NK-92 treated with Interleukin-12 subunit alpha and Interleukin-12 subunit beta, amount 100 ng/mL, for 24 hours (cell line): ENCODE data around the gene SLC25A14.
A peak's percentile ranks its signal among the peaks of the same experiment; 100 is the strongest.
"Not testable (repeated sequence)": the region's sequence is repeated elsewhere in the genome, so short reads cannot be mapped to it uniquely, and the experiment has no call there.

Experiments used
- DNase-seq: peaks from one replicate; lab custom pipeline; 2025; lab: John Stamatoyannopoulos, UW

SLC25A14 gene, protein sequence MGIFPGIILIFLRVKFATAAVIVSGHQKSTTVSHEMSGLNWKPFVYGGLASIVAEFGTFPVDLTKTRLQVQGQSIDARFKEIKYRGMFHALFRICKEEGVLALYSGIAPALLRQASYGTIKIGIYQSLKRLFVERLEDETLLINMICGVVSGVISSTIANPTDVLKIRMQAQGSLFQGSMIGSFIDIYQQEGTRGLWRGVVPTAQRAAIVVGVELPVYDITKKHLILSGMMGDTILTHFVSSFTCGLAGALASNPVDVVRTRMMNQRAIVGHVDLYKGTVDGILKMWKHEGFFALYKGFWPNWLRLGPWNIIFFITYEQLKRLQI

DNA sequence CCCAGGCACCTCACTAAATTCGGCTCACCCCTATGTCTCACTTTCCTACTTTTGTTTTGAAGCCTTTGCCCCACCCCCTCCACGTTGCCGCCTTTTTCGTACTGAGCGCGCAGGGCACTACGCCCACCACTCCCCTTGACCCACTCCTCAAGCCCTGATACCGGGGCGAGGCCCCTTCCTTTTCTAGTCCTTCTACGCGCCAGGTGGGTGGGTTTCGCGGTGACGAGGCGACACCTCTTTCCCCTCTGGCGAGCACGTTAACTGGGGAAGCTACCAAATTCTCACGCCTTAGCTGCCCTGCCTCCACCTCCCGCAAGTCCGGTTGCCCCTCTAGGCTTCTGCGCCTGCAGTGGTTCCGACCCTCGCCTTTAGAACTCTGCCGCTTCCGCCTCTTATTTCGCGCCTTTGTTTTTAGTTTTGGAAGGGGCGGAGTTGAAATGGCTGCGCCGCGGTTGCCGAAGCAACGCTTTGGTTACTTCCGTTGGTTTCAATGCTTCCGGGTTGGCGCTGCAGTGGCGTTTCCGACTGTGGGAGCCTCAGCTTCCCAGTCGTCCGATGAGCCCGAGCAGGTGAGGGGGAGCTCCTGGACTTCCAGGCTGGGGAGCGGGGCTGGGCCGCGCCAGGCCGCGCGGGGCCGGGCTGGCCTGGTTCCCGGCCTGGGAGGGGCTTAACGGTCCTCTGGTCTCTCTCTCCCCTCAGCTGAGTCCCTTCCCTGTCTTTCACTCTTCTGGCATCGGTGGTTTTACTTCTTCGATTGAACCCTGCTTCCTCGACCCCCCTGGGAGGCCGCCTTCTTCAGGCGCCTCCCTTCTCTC, at the start of gene SLC25A14:
SLC25A14 (plus strand) TSS at position 512 of the 815 bp plus-strand sequence. CDS start 360 bp downstream, outside the sequence.
- peak; percentile 55 for DNase-seq

DNA sequence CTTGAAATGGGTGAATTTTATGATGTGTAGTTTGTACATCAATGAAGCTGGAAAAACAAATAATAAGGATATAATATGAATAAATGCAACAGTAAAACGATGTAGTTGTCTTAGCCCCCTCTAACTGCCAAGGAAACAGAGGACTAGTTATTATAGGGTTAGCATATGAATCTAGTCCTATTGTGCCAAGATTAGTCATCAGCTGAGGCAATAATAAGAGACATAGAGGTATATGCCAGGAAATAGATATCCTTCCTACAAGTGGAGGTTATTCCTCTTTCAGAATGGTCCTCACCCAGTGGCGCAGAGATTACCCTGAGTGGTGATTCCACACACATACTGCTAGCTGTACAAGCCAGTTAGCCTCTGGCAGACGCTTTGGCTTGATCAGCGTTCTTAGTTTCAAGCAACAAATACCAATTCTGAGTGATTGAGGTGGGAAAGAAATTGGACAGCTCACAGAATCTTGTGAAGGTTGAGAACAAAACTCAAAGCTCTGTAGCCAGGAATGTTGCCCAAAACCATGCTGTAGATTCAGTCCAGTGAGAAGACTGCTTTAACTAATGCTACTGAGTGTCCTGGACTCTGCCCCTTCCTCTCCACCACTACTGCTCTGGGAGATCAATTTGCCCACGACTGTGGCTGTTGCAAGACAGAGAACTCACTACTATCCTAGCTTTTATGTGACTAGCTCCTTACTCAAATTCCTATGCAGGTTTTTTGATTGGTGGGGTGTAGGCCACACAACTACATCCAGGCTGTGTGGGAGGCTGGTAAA, 44.0 kb upstream of the SLC25A14 start:
- DNase-seq: no peak

DNA sequence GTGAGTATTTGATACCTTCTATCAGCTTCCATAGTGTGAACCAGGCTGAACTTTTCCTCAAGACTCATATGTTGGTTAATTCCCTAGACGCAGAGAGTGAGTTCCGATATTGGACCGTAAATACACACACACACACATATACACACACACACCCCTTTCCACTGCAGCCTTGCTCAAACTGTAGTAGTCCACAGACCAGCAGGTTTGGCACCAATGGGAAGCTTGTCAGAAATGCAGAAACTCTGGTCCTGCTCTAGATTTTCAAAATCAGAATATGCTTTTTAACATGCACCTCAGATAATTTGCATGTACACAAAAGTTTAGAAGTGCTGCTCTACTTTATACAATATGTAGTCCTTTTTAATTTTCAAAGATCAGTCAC, 43.4 kb upstream of the SLC25A14 start:
- DNase-seq: no peak

DNA sequence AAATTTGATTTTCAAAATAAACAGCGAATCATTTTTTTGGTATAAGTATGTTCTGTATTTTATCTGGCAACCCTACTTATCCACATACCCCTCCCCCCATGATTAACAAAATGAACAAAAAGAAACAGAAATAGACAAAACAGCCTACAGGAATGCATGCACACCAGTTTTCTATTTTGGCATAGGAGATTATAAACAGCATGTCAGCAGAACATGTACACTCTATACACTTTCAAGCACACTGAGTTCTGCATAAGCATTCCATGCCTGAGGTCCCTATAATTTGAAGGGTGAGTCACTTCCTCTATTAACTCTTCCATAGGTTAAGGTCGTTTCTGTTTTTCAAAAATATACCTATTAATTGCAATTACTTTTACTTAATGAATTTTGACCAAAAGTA, 43.0 kb upstream of the SLC25A14 start:
- DNase-seq: no peak

DNA sequence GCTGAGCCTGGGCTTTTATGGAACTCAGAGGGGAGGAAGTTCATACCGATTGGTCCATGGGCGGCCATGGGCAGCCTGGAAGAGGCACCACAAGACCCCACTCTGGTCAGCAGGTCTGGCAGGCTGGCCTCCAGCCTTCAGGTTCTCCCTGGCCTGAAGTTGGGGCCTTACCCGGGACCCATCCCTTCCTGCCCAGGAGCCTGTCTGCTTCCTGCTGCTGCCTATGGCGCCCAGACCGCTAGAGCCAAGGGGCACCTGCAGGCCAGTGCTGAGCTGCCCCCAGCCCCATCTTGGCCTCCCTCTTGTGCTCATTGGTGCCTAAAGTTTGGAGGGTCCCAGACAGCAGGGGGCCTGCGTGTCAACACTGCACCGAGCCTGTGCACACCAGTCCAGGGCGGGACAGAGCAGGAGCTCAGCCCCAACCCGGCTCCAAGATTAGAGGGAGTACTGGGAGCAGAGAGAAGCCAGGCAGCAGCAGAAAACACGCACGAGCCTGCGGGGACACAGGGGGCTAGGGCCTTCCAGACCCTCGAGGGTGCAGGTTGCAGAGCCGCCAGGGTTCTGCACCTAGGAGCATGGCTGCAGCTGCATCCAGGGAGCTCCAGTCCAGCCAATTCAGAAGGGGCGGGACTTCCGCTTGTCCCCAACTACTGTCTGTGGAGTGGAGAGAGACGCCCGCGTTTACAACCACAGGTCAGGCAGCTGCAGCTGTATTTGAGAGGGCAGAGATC, 40.3 kb upstream of the SLC25A14 start:
- no peak for DNase-seq

DNA sequence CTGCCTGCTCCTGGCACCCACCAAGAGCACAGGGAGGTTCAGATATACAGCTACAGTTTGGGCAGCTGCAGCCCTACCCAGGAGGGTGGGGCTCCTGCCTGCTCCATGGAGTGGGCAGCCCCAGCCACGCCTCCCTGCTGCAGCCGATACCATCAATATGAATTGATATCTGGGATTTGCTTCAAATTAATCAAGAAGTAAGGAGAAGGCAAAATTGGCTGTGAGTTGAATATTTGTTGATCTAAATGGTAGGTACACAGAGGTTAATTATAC, 39.8 kb upstream of the SLC25A14 start:
- no peak for DNase-seq

DNA sequence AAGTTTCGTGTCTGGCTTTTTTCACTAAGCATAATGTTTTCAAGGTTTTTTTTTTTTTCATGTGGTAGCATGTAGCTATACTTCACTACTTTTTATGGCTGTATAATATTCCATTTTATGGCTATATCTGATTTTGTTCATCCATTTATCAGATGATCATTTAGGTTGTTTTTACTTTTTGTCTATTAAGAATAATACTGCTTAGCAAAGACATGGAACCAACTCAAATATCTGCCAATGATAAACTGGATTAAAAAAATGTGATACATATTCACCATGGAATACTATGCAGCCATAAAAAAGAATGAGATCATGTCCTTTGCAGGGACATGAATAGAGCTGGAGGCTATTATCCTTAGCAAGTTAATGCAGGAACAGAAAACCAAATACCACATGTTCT, 38.3 kb upstream of the SLC25A14 start:
- DNase-seq: no peak

DNA sequence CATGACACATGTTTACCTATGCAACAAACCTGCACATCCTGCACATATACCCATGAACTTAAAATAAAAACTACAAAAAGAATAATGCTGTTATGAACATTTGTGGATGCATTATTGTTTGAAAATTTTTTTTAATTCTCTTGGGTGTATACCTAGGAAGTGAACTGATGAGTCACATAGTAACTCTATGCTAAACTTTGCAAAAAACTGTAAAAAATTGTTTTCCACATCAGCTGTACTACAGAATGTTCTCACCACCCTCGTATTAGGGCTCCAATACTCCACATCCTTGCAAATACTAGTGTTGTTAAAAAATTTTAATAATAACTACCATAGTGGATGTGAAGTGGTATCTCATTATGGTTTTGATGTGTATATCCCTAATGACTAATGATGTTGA, 37.7 kb upstream of the SLC25A14 start:
- DNase-seq: no peak

DNA sequence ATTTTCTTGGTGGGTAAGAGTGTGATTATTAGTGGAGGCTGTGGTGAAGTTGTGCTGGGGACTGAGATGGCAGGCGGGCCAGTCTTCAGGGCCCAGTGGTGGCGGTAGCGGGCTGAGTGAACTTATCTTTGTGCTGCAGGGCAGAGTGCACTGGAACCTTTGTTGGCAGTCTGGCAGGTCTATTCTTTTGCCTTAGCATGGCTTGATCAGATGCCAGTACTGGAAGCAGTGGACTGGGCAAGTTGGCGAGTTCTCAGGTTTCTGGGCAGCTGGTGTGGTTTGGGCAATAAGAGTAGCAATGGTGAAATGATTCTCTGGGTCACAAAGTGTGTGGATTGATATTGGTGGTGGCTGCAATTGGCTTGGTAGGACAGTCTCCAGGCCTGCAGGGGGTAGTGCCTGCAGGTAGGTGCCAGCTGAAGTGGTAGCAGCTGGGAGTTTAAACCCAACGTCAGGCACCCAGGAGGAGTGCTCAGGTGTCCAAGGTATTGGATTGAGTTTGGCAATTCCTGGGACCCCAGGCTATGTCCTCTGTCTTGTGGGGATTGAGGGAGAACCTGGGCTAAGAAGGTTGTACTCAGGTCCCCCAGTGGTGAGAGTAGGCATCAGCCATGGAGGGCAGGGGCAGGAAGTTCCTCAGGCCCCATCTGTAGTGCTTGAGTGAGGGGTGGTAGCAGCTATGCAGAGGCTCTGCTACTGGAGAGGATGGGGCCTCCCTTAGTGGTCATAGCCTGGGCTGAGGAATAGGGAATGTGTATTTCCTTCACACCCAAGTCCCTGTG, 34.9 kb upstream of the SLC25A14 start:
- no peak for DNase-seq

DNA sequence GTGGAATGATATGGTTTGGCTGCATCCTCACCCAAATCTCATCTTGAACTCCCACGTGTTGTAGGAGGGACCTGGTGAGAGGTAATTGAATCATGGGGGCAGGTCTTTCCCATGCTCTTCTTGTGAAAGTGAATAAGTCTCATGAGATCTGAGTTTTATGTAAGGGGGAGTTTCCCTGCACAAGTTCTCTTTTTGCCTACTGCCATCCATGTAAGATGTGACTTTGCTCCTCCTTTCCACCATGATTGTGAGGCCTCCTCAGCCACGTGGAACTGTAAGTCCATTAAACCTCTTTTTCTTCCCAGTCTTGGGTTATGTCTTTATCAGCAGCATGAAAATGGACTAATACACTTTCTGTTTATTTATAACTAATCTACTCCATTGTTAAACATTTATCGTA, 19.8 kb upstream of the SLC25A14 start:
- not testable (repeated sequence) for DNase-seq

DNA sequence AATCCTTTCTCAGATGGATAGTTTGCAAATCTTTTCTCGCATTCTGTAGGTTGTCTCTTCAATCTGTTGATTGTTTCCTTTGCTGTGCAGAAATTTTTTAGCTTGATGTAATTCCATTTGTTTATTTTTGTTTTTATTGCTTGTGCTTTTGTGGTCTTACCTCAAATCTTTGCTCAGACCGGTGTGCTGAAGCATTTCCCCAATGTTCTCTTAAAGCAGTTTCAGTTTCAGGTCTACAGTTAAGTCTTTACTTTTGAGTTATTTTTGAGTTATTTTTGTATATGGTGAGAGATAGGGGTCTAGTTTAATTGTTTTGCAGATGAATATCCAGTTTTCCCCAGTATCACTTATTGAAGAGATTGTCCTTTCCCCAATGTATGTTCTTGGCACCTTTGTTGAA, 18.2 kb upstream of the SLC25A14 start:
- no peak for DNase-seq

DNA sequence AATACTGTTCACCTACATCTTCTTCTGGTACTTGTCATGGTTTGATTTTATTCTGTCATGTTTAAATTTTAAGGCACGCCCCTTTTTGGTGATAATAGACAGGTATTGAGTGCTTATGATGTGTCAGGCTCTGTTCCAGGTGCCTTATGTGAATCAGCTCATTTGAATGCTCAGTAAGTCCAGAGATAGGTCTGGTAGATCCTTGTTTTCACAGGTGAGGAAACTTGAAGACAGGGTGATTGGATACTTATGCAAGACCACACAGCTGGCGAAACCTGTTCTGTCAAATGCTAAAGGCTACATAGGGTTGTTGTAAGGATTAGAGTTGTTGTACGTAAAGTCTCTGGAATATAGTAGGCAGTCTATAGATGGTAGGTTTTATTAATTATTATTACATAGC, 9.6 kb upstream of the SLC25A14 start:
- no peak for DNase-seq

DNA sequence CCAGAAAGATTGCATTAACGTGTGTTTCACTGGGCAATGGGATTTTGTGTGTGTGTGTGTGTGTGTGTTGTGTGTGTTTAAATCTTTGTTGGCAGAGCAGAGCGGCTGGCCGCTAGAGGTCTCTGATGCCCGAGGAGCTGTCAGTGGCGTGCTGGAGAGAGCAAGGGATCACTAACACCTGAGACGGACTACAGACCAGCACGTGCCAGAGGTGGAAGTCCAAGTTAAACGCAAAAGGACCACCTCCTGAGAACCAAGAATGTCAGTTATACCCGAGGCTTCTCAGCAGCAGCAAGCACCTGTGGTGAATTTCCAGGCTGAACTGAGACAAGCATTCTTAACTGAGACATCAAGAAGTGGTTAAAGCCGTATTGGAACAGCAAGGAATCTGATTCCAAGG, 9.0 kb upstream of the SLC25A14 start:
- DNase-seq: peak; percentile 15

DNA sequence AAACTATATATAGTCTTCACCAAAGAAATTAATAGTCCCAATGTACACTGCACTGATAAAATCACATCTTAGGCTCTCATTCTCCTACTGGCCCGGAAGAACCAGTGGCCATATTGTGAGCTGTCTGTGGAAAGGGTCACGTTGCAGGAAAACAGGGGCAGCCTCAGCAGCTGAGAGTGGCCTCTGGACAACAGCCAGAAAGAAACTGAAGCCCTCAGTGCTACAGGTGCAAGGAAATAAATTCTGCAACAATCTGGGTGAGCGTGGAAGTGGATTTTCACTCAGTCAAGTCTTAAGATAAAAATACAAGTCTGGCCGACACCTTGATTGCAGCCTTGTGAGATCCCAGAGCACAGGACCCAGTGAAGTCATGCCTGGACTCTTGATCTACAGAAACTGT, 3.2 kb upstream of the SLC25A14 start:
- DNase-seq: no peak

DNA sequence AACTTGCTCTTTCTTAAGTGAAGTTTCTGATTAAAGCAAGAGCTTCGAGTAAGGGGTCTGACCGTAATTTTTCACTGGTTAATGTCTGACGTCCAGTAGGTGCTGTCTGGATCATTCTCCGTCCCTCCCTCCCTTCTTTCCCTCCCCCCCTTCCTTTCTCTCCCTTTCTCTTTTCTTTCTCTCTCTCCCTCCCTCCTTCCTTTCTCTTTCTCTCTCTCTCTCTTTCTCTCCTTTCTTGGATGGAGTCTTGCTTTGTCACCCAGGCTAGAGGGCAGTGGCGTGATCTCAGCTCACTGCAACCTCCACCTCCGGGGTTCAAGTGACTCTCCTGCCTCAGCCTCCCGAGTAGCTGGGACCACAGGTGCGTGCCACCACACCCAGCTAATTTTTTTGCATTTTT, 850 bp upstream of the SLC25A14 start:
- not testable (repeated sequence) for DNase-seq

DNA sequence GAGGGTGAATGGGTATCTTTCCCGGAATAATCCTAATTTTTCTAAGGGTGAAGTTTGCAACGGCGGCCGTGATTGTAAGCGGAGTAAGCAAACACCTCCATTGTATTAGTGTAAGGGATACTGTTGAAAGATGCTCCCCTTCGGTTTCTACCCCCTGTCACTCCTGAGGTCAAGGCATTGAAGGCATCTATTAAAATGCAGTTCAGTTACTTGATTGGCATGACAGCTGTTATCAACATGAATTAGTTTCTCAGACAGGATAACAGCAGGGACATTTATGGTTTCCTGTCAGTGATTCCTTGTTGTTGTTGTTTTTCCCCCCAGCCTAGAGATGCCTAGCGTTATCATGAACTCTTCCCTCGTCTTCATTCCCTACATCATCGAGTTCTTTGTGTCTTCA, 552 bp downstream of the SLC25A14 start:
- DNase-seq: no peak

DNA sequence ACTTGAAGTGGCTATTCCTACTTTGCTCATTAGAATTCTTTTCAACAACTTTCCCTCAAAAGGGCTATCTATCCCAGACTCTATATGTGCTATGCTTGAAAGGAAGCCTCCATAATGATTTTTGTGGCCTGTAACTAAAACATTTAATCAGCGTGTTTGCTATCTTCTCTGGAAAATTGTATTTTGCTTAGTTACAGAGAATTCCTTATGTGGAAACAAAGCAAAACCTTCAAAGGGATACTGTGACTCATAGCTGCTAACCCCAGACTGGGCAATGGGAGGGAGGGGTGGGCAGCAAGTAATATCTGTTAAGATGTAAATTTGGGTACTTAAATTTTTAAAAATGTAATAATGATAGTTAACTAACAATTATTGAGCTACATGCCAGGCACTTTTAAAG, 3.7 kb downstream of the SLC25A14 start:
- no peak for DNase-seq

DNA sequence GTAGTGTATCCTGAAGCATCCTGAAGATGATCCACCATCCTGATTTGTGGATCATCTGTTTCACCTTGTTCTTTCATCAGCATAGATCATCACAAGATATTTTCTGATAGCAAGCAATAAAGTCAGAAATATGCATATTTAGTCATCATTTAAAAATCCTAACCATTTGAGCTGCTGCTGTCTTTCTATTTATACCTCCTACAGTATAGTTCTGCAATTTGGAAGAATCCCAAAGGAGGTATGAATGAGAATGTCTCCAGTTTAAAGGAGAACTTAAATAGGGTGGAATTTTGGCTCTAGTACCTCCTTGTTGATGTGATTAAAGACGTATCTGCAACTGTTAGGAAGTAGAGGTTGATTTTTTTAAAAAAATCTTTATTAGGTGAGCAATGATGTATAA, 7.6 kb downstream of the SLC25A14 start:
- DNase-seq: no peak

DNA sequence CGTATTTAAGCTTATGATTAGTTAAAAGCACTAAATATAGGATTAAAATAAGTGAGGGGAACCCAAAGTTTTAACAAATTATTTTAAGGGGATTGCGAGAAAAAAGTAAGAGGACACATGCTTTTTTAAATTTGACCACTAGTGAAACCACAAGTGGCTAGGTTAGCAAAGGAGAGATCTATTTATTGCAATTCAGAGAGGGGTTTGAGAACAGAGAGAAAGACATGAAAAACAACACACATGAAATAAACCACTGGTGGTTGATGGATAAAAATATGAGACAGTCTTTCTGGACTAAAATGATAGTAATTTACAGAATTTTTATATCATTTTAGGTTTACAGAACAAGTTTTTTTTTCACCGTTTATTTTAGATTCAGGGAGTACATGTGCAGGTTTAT, 11.8 kb downstream of the SLC25A14 start:
- no peak for DNase-seq

DNA sequence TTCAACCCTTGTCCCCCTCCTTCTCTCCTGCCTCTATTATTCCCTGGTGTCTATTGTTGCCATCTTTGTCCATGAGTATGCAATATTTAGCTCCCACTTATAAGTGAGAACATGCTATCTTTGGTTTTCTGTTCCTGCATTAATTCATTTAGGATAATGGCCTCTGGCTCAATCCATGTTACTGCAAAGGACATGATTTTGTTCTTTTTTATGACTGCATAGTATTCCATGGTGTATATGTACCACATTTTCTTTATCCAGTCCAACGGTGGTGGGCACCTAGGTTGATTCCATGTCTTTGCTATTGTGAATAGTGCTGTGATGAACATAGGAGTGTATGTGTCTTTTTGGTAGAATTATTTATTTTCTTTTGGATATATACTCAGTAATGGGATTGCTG, 12.3 kb downstream of the SLC25A14 start:
- DNase-seq: not testable (repeated sequence)

DNA sequence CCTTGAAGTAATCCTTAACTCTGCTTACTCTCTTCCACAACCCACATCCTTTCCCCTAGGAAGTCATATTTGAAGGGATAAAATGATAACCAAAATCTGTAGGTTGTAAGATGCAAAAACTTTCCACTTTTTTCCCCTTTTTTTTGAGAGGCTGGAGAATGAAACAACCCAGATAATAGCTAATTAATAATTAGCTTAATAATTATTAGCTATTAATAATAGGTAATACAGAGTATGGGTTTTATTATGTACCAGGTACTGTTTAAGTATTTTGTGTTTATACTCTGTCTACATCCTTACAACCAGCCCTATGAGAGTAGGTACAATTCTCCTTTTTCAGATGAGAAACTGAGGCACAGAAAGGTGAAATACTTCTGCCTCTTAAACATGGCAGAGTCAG, 36.4 kb downstream of the SLC25A14 start:
- DNase-seq: no peak
